ENCODE measurements around the gene TANC2.

TANC2 gene

GRCh38 chr17:63002625-63003024, 36.6 kb downstream of the TANC2 start:
- no peak overlapping the region for H3K4me3 Mint-ChIP-seq
- H3K9me3 Mint-ChIP-seq (ENCODE audit: low read depth), result no peaks in the 10 kb centered on the region
- H3K27me3 Mint-ChIP-seq, result no peaks in the 10 kb centered on the region
- H3K36me3 Mint-ChIP-seq, result no peaks in the 10 kb centered on the region
- peaks cover 12% of the 10 kb centered on the region for H3K4me1 Mint-ChIP-seq (ENCODE audit: low read depth)
- no peak overlapping the region for H3K27ac Mint-ChIP-seq

GRCh38 chr17:63015824-63016223, 49.8 kb downstream of the TANC2 start:
- H3K4me3 Mint-ChIP-seq, result no peak overlapping the region
- no peaks in the 10 kb centered on the region for H3K4me1 Mint-ChIP-seq (ENCODE audit: low read depth)
- no peak overlapping the region for H3K27ac Mint-ChIP-seq
- no peaks in the 10 kb centered on the region for H3K27me3 Mint-ChIP-seq
- H3K36me3 Mint-ChIP-seq, result peaks cover 17% of the 10 kb centered on the region
- H3K9me3 Mint-ChIP-seq (ENCODE audit: low read depth), result peaks cover 4% of the 10 kb centered on the region

Data from activated naive CD8-positive, alpha-beta T cell (primary cell).